DMS153 treated with DMSO at 0.1 percent for 48 hours (cell line): Measurements from ENCODE around the gene OR2AG2.
"Not testable (repeated sequence)": the region's sequence is repeated elsewhere in the genome, so short reads cannot be mapped to it uniquely, and the experiment has no call there.

Experiments
- DNase-seq: peaks from one replicate; lab custom pipeline; 2025; ENCODE audit not compliant: unreplicated experiment; lab: John Stamatoyannopoulos, UW

OR2AG2 gene

GRCh38 chr11:6771926-6772893 is at the start of gene OR2AG2:
Gene OR2AG2 (minus strand): TSS chr11:6771976. CDS start chr11:6768957, 3,019 bp downstream.
- DNase-seq: no peak

GRCh38 chr11:6818967-6819366 is 47.2 kb upstream of the OR2AG2 start:
- DNase-seq: no peak

GRCh38 chr11:6817694-6818093 is 45.9 kb upstream of the OR2AG2 start:
- DNase-seq: no peak

GRCh38 chr11:6813656-6814055 is 41.9 kb upstream of the OR2AG2 start:
- no peak for DNase-seq

GRCh38 chr11:6812390-6813005 is 40.7 kb upstream of the OR2AG2 start:
- peak; percentile 50 for DNase-seq

- not testable (repeated sequence) for DNase-seq
These were observed 29.3 kb upstream of the OR2AG2 start for GRCh38 chr11:6801075-6801474.

GRCh38 chr11:6799402-6799801 is 27.6 kb upstream of the OR2AG2 start, which contains the start of gene OR6A2:
Gene OR6A2 (minus strand): TSS chr11:6799689. CDS start chr11:6795708, 3,981 bp downstream.
- no peak for DNase-seq

- no peak for DNase-seq
These were observed 22.9 kb upstream of the OR2AG2 start for GRCh38 chr11:6794639-6795038.

- DNase-seq: no peak
These were observed 18.8 kb upstream of the OR2AG2 start for GRCh38 chr11:6790546-6790945.

- no peak for DNase-seq
These were observed 10.9 kb upstream of the OR2AG2 start, which contains the start of gene OR2AG1 for GRCh38 chr11:6782720-6783119. Gene OR2AG1 (plus strand): TSS chr11:6783020. CDS start chr11:6785038, 2,018 bp downstream.

GRCh38 chr11:6780829-6781228 is 9.1 kb upstream of the OR2AG2 start:
- no peak for DNase-seq

- DNase-seq: no peak
These were observed 6.7 kb upstream of the OR2AG2 start for GRCh38 chr11:6778518-6778917.

- peak; percentile 11 for DNase-seq
These were observed 14.3 kb downstream of the OR2AG2 start for GRCh38 chr11:6757373-6757967.

GRCh38 chr11:6755953-6756347 is 15.8 kb downstream of the OR2AG2 start:
- DNase-seq: no peak

GRCh38 chr11:6755303-6755952 is 16.3 kb downstream of the OR2AG2 start:
- peak; percentile 9 for DNase-seq

- DNase-seq: no peak
These were observed 24.6 kb downstream of the OR2AG2 start for GRCh38 chr11:6747097-6747668.

GRCh38 chr11:6746626-6747025 is 25.1 kb downstream of the OR2AG2 start:
- no peak for DNase-seq

GRCh38 chr11:6746086-6746618 is 25.6 kb downstream of the OR2AG2 start:
- DNase-seq: no peak

GRCh38 chr11:6745465-6746015 is 26.2 kb downstream of the OR2AG2 start:
- DNase-seq: no peak

- DNase-seq: no peak
These were observed 26.8 kb downstream of the OR2AG2 start for GRCh38 chr11:6745018-6745417.
